ENCODE measurements around the gene COG7. TPM values are rescaled to one million over a fixed set of nuclear protein-coding genes. Genes with fewer than 3 reads are reported as not detected.

The COG7 gene
- total RNA-seq, 1 experiment from 2014 or later = 22.6 TPM

- no peak for TF ChIP-seq ZNF281 (CRISPR knock-in tag; IDR thresholded peaks at IDR 0.05)
- no peak for TF ChIP-seq TP53 (CRISPR knock-in tag; IDR thresholded peaks at IDR 0.05)
These were observed 19.6 kb downstream of the COG7 start (continued) for GRCh38 chr16:23433261-23433920.

GRCh38 chr16:23432176-23433128 lies 20.5 kb downstream of the COG7 start:
- POLR2A ChIA-PET = no interaction called here
- TF ChIP-seq JUN (CRISPR knock-in tag; IDR thresholded peaks at IDR 0.05) = no peak
- no peak for TF ChIP-seq ZNF396 (CRISPR knock-in tag; IDR thresholded peaks at IDR 0.05; ENCODE audit: borderline replicate concordance)
- TF ChIP-seq MLX (CRISPR knock-in tag; IDR thresholded peaks at IDR 0.05) = no peak
- no peak for TF ChIP-seq ESRRA (CRISPR knock-in tag; IDR thresholded peaks at IDR 0.05; ENCODE audit: borderline replicate concordance)
- no peak for TF ChIP-seq ZNF219 (CRISPR knock-in tag; IDR thresholded peaks at IDR 0.05; ENCODE audit: borderline replicate concordance)
- TF ChIP-seq HMGXB4 (CRISPR knock-in tag; IDR thresholded peaks at IDR 0.05) = no peak
- no peak overlapping the region for H3K4me3 Mint-ChIP-seq
- no peaks in the 10 kb centered on the region for H3K9me3 Mint-ChIP-seq
- CTCF ChIA-PET = interaction anchor here (0.6 to 1.7 kb wide), 4 partner anchors 33 to 250 kb away, joined by 4 to 9 read pairs (median 5); partner anchors contain the start of gene SCNN1G
- no peak overlapping the region for H3K27ac Mint-ChIP-seq
- DNase-seq (ENCODE audit: low spot score) (no peak), ATAC-seq (no peak)
- H3K36me3 Mint-ChIP-seq = peaks cover 31% of the 10 kb centered on the region
- peaks cover 2% of the 10 kb centered on the region; the same call in 1 of the 2 replicates for H3K4me1 Mint-ChIP-seq
- H3K27me3 Mint-ChIP-seq (ENCODE audit: low read depth) = no peaks in the 10 kb centered on the region

GRCh38 chr16:23428351-23428750 lies 24.6 kb downstream of the COG7 start:
- DNase-seq (ENCODE audit: low spot score) (no peak), ATAC-seq (no peak)
- Mint-ChIP-seq H3K27me3 (ENCODE audit: low read depth) (no peaks in the 10 kb centered on the region), H3K9me3 (no peaks in the 10 kb centered on the region), H3K4me3 (no peak overlapping the region), H3K4me1 (peaks cover 2% of the 10 kb centered on the region; the same call in 1 of the 2 replicates), H3K27ac (no peak overlapping the region), H3K36me3 (peaks cover 40% of the 10 kb centered on the region)
- ChIA-PET CTCF (no interaction called here), POLR2A (no interaction called here)
- TF ChIP-seq ZNF317 (CRISPR knock-in tag; IDR thresholded peaks at IDR 0.05; ENCODE audit: borderline replicate concordance, low read depth) (no peak), FOXJ3 (CRISPR knock-in tag; IDR thresholded peaks at IDR 0.05; ENCODE audit: borderline replicate concordance) (no peak), ERG (CRISPR knock-in tag; IDR thresholded peaks at IDR 0.05) (no peak), NFATC4 (CRISPR knock-in tag; IDR thresholded peaks at IDR 0.05) (no peak), ZNF423 (CRISPR knock-in tag; IDR thresholded peaks at IDR 0.05) (no peak), RELA (CRISPR knock-in tag; IDR thresholded peaks at IDR 0.05; ENCODE audit: borderline replicate concordance) (no peak), GABPB1 (CRISPR knock-in tag; IDR thresholded peaks at IDR 0.05) (no peak), ZBTB21 (CRISPR knock-in tag; IDR thresholded peaks at IDR 0.05; ENCODE audit: borderline replicate concordance) (no peak), ZBTB43 (CRISPR knock-in tag; IDR thresholded peaks at IDR 0.05) (no peak), TP53 (CRISPR knock-in tag; IDR thresholded peaks at IDR 0.05) (no peak), ZSCAN18 (CRISPR knock-in tag; IDR thresholded peaks at IDR 0.05) (no peak), MXD4 (CRISPR knock-in tag; IDR thresholded peaks at IDR 0.05; ENCODE audit: borderline replicate concordance) (no peak)
